22Rv1 (cell line): Measurements from ENCODE around the gene LZIC.

ENCODE experiments used
- ZFX ChIP-seq: fragments of 450-650 bp; IDR thresholded peaks from 2 replicates; pipeline ENCODE4 v1.6.1; 2017; ENCODE audit warnings: antibody characterized with exemption, borderline replicate concordance
- TF ChIP-seq, protein P1 (sequence below): fragments of 450-650 bp; IDR thresholded peaks from 2 replicates; pipeline ENCODE4 v1.5.1; 2017; ENCODE audit warnings: mild to moderate bottlenecking

DNA sequence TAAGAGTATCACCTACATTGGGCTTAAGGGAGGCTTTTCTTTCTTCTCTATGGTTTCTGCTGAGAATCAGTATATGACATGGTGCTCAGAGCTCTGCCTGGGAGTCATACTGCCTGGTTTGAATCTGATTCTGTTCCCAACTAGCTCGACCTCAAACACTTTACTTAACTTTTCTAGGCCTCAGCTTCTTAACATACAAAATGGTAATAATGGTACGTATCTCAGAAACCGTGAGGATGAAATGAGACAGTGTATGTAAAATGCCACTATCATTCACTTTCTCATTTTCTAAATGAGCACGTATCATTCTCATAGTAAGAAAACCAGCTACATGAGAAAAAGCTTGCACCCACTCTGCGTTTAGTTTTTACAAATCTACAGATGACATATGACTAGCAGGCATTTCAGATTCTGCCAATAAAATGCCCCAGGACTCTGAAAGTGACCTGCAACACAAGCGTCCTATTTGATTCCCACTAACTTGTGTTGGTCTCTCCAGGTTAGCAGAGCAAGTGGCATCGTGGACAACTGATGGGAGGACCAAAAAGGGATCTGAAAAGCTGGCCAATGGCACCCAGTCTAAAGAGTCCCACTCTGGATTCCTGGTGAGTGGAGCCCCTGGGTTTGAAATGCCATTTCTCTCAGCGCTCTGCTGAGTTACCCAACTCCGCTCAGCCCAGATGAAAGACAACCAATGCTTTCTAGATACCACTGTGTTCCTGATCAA lies 39.2 kb downstream of the LZIC start:
- TF ChIP-seq, protein P1, sequence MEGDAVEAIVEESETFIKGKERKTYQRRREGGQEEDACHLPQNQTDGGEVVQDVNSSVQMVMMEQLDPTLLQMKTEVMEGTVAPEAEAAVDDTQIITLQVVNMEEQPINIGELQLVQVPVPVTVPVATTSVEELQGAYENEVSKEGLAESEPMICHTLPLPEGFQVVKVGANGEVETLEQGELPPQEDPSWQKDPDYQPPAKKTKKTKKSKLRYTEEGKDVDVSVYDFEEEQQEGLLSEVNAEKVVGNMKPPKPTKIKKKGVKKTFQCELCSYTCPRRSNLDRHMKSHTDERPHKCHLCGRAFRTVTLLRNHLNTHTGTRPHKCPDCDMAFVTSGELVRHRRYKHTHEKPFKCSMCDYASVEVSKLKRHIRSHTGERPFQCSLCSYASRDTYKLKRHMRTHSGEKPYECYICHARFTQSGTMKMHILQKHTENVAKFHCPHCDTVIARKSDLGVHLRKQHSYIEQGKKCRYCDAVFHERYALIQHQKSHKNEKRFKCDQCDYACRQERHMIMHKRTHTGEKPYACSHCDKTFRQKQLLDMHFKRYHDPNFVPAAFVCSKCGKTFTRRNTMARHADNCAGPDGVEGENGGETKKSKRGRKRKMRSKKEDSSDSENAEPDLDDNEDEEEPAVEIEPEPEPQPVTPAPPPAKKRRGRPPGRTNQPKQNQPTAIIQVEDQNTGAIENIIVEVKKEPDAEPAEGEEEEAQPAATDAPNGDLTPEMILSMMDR, result no peak
- TF ChIP-seq ZFX, result no peak
